Ishikawa (cell line): Measurements from ENCODE around the gene KCNK3.

ENCODE experiments used
- CEBPB ChIP-seq: IDR thresholded peaks from 2 replicates; pipeline ENCODE4 v1.6.1; 2012
- CREB1 ChIP-seq: IDR thresholded peaks from 2 replicates; pipeline ENCODE4 v1.6.1; 2012; ENCODE audit warnings: low read depth
- EGR1 ChIP-seq: IDR thresholded peaks from 2 replicates; pipeline ENCODE4 v1.6.1; 2012
- EP300 ChIP-seq: IDR thresholded peaks from 2 replicates; pipeline ENCODE4 v1.6.1; 2012; ENCODE audit warnings: borderline replicate concordance
- FOXM1 ChIP-seq: IDR thresholded peaks from 2 replicates; pipeline ENCODE4 v1.6.1; 2012; ENCODE audit warnings: low read depth, borderline replicate concordance
- MAX ChIP-seq: IDR thresholded peaks from 2 replicates; pipeline ENCODE4 v1.6.1; 2012
- NFIC ChIP-seq: IDR thresholded peaks from 2 replicates; pipeline ENCODE4 v1.6.1; 2012
- RAD21 ChIP-seq: IDR thresholded peaks from 2 replicates; pipeline ENCODE4 v1.6.1; 2012; ENCODE audit warnings: low read depth
- REST ChIP-seq: IDR thresholded peaks from 2 replicates; pipeline ENCODE4 v1.6.1; 2012; ENCODE audit warnings: low read depth, mild to moderate bottlenecking
- TAF1 ChIP-seq: IDR thresholded peaks from 2 replicates; pipeline ENCODE4 v1.6.1; 2012; ENCODE audit warnings: low read depth, mild to moderate bottlenecking
- TCF12 ChIP-seq: IDR thresholded peaks from 2 replicates; pipeline ENCODE4 v1.6.1; 2012; ENCODE audit warnings: low read depth
- TEAD4 ChIP-seq: IDR thresholded peaks from 2 replicates; pipeline ENCODE4 v1.6.1; 2012
- YY1 ChIP-seq: IDR thresholded peaks from 2 replicates; pipeline ENCODE4 v1.6.1; 2012; ENCODE audit warnings: low read depth
- ZBTB7A ChIP-seq: IDR thresholded peaks from 2 replicates; pipeline ENCODE4 v1.6.1; 2012; ENCODE audit warnings: low read depth
- TF ChIP-seq, protein P1 (sequence below): IDR thresholded peaks from 2 replicates; pipeline ENCODE4 v1.6.1; 2012

KCNK3 gene

GRCh38 chr2:26716340-26716739, 23.8 kb downstream of the KCNK3 start:
- no peak for TF ChIP-seq CREB1
- no peak for TF ChIP-seq TEAD4
- no peak for TF ChIP-seq EP300
- TF ChIP-seq CEBPB, result no peak
- TF ChIP-seq MAX, result no peak
- no peak for TF ChIP-seq YY1

- TF ChIP-seq, protein P1, sequence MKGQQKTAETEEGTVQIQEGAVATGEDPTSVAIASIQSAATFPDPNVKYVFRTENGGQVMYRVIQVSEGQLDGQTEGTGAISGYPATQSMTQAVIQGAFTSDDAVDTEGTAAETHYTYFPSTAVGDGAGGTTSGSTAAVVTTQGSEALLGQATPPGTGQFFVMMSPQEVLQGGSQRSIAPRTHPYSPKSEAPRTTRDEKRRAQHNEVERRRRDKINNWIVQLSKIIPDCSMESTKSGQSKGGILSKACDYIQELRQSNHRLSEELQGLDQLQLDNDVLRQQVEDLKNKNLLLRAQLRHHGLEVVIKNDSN, result no peak
- TF ChIP-seq RAD21 (no peak), MAX (no peak), FOXM1 (no peak), TCF12 (no peak), CEBPB (no peak), ZBTB7A (no peak), TEAD4 (no peak), EP300 (no peak), REST (no peak)
Measured at GRCh38 chr2:26716769-26717168, 24.2 kb downstream of the KCNK3 start.

DNA sequence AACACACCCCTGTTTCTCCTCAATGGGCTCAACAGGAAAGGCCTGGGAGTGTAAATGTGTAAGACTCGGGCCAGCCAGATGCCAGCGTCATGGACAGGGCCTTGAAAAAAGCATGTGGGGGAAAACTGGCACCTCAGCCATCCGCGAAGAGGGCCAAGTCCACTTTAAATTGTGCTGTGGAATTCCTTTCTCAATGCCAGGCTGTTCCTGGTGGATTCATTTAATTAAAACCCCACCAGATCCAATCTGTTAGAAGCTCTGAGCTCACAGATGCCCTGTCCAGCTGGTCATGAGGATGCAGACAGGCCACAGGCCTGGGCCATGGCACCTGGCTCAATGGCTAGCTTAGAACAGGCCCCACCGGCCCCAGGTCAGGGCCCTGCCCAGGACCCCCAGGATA, 24.8 kb downstream of the KCNK3 start:
- no peak for TF ChIP-seq REST
- no peak for TF ChIP-seq CREB1
- no peak for TF ChIP-seq TAF1

GRCh38 chr2:26718949-26719686, 26.6 kb downstream of the KCNK3 start:
- TF ChIP-seq TCF12 (no peak), YY1 (no peak), EP300 (no peak), EGR1 (no peak), REST (no peak), FOXM1 (no peak), ZBTB7A (no peak), TAF1 (no peak), MAX (no peak), CEBPB (no peak), RAD21 (no peak), TEAD4 (no peak), CREB1 (no peak), NFIC (no peak)
- TF ChIP-seq, protein P1, result no peak
